ENCODE data around the gene NFATC1. TPM values are rescaled to one million over a fixed set of nuclear protein-coding genes. Genes with fewer than 3 reads are reported as not detected.

NFATC1 gene
- total RNA-seq, 2 donors from 2014 or later, result 2.9 to 4.4 TPM

DNA sequence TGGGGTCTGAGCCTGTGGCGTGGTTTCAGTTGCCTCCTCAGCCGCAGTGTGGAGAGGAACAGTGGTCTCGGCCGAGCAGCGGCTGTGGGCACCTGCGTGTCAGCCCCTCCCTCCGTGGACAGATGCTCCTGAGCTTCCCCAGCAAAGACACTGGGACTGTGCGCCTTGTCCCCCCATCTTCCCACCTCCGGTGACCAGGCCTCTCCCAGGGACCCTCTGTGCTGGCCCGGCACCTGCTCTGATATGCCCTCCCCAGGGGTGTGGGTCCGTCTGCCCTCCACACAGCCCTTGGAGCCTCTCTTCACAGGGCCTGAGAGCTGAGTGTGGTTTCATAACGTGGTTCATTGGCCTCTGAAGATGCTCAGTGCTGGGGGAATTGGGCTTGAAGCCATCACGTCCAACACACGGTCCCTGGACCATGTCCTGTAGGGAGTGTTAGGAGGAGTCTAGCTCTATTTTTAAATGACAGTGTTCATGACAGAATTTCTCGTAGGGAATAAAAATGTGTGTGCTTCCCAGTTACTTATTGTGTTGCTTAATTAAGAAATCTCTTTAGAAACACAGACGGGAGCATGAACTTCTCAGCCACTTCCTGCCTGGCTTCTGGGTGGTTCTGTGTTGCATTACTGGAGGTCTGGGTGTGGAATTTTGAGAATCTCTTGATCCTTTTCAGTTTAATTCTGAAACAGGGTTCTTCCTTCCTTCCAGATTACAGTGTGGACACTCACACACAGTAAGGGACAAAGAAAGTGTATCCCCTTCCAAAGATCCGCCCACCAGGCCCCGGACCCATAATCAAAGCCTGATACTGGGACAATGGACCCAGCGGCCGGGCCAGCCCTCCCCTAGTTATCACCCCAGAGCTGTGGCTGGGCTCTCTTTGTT is 110.7 kb downstream of the NFATC1 start:
- intact Hi-C loops (cut with DNase I, micrococcal nuclease), result no loop called here
- ATAC-seq (no peak), DNase-seq (peak in 1 of 2 donors; percentile 28)

GRCh38 chr18:79507076-79507545 is 111.4 kb downstream of the NFATC1 start:
- intact Hi-C loops (cut with DNase I, micrococcal nuclease), result no loop called here
- peak; percentile 39 to 48 for DNase-seq
- ATAC-seq, result peak; percentile 38

DNA sequence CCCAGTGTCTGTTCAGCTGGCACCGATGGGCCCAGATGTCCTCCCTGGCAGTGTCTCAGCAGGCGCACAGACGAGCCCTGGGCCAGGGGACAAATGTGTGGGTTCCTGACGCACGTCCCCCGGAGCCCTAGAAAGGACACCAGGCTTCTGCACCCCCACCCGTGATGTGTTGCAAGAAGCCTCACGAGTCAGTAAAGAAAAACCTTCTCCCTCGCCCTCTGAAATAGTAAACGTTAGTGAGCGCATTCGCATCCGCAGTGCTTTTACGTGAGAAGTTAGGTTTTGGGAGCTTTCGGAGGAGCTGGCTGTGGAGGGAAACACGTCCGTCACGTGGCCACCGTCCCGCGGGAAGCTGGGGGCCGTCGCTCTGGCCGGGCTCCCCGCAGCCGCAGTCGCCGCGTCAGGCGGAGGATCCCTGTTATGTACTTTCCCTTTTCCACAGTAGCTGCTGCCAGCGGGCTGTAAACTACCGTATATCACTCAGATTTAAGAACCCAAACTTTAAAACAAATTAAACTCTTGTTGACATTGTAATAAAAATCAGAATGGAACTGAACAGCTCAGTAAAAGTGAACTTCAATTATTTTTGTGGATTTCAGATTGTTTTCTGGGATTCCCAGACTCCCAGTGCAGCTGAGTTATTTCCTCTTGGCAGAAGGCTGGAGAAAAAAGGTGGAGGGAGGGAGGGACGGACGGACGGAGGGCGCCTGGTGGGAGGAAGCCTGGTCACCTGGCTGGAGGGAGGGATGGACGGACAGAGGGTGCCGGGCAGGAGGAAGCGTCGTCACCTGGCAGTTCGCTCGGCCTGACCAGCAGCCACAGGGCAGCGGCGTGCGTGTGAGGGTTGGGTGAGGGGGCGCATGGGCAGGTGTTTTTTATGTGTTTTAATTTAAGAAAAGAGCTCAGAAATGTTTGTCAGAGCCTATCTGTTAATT is 112.1 kb downstream of the NFATC1 start:
- DNase-seq, result peak; percentile 62 to 65
- peak; percentile 66 for ATAC-seq
- intact Hi-C loops (cut with DNase I, micrococcal nuclease), result no loop called here

GRCh38 chr18:79508565-79509535 is 113.1 kb downstream of the NFATC1 start:
- no peak for ATAC-seq
- DNase-seq, result peak; percentile 24 to 25
- intact Hi-C loops (cut with DNase I, micrococcal nuclease), result no loop called here

DNA sequence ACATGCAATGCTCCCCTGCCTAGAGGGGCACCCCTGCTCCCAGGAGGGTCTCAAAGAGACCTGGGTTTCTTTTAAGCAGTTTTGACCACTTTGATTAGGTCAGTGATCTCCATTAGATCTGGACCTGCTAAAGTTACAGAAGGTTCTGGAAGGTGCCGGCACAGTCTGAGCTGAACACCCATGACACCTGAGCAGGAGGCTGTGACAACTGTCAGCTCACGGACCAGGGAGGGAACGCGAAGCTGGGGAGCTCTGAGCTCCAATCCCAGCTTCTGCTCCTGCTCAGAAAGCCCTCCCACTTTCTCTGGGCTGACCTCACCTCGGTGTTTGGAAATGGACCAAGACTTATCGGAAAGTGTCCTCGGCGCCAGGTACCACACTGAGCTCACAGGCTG is 113.8 kb downstream of the NFATC1 start:
- ATAC-seq, result no peak
- peak in 1 of 2 donors; percentile 20 for DNase-seq
- intact Hi-C loops (cut with DNase I, micrococcal nuclease), result no loop called here

- no peak for ATAC-seq
- DNase-seq, result peak; percentile 1 to 14
- intact Hi-C loops (cut with DNase I, micrococcal nuclease), result no loop called here
Observed at GRCh38 chr18:79510046-79510685, 114.4 kb downstream of the NFATC1 start.

GRCh38 chr18:79510731-79511241 is 115.1 kb downstream of the NFATC1 start:
- ATAC-seq (no peak), DNase-seq (peak in 1 of 2 donors; percentile 2)
- intact Hi-C loops (cut with DNase I, micrococcal nuclease), result no loop called here

DNA sequence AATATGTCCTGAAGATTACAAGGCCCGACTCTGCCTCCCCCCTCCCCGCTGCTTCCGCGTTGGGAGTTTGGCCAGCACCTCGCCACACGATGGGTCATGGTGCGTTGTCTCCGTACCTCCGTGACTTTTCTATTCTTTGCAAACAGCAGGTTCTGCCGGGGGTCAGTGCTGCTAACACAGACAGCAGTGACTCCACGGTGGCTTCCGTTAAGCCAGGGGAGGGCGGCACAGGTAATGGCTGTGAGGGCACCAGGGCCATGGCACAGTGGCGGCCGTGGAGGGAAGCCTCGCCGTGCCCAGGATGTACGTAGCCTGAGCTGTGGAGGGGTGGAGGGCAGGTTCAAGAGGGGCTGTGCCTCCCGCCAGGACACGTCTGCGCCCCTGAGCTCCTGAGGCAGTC is 115.5 kb downstream of the NFATC1 start:
- no peak for ATAC-seq
- peak in 1 of 2 donors; percentile 1 for DNase-seq
- intact Hi-C loops (cut with DNase I, micrococcal nuclease), result no loop called here

- DNase-seq (peak in 1 of 2 donors; percentile 3), ATAC-seq (no peak)
- intact Hi-C loops (cut with DNase I, micrococcal nuclease), result no loop called here
Observed at GRCh38 chr18:79511671-79512301, 116.1 kb downstream of the NFATC1 start.

GRCh38 chr18:79512461-79513380 is 117.0 kb downstream of the NFATC1 start:
- intact Hi-C loops (cut with DNase I, micrococcal nuclease), result no loop called here
- DNase-seq (peak in 1 of 2 donors; percentile 2), ATAC-seq (no peak)

DNA sequence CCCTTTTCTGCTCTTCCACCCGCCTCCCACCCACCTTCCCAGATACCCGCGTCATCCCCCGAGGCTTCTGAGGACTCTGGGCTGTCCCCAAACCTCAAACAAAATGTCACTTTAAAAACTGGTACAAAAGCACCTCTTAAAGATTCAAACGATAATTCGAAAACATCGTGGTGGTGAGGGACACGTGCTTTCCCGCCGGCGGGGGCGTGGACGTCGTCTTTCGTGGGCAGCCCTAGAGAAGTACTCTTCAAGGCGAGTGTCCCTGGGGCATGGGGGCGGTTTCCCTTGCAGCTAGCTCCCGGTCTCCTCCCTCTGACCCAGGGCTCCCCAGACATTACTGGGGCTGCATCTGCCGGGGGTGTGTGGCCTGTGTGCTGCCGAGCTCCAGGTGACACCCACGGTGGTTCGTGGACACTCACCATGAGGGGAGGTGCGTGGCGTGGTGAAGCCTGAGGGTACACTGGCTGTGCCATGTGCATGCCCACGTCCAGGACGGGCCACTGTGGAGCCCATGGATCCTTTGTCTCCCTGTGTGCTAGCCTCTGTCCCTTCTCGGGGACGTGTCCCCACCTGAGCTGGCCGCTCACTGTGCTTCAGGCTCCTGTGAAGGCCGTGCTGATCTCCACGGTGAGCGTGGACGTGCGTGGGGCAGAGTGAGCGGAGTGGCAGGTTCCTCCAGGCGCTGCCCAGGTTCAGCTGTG is 117.8 kb downstream of the NFATC1 start:
- no peak for DNase-seq
- no peak for ATAC-seq
- intact Hi-C loops (cut with DNase I, micrococcal nuclease), result no loop called here

- intact Hi-C loops (cut with DNase I, micrococcal nuclease), result no loop called here
- no peak for DNase-seq
- ATAC-seq, result no peak
Observed at GRCh38 chr18:79515331-79515730, 119.6 kb downstream of the NFATC1 start.

DNA sequence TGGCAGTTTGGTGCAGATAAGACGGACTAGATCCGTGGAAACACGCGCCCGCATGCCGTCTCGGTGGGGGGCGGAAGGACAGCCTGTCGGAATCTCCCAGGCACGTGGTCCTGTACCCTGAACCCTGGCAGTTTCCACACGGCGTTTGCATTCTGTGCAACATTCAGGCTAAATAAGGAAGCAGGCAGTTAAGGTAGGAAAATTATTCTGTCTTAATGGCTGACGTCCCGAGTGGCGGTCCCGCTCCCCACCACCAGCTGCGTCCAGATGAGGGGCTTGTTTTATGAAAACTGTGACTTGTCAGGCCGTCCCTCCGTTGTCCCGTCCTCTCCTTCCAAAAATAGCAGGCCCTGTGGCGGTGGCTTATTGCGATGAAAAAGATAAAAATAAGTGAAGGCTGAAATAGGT is 120.2 kb downstream of the NFATC1 start:
- DNase-seq (no peak), ATAC-seq (no peak)
- intact Hi-C loops (cut with DNase I, micrococcal nuclease), result no loop called here

GRCh38 chr18:79516441-79516931 is 120.8 kb downstream of the NFATC1 start:
- ATAC-seq, result no peak

GRCh38 chr18:79517341-79517740 is 121.6 kb downstream of the NFATC1 start:
- DNase-seq (no peak), ATAC-seq (no peak)
- intact Hi-C loops (cut with DNase I, micrococcal nuclease), result no loop called here

More at GRCh38 chr18:79516441-79516931, 120.8 kb downstream of the NFATC1 start:
- DNase-seq, result no peak
- intact Hi-C loops (cut with DNase I, micrococcal nuclease), result no loop called here
